H1 (cell line): ENCODE results near the gene GRM8.

Experiments used
- ATF2 ChIP-seq: IDR thresholded peaks from 2 replicates; pipeline ENCODE4 v1.6.1; 2012; ENCODE audit warnings: low read length, inconsistent platforms
- CREB1 ChIP-seq: IDR thresholded peaks from 2 replicates; pipeline ENCODE4 v1.6.1; 2012; ENCODE audit warnings: inconsistent platforms
- CTCF ChIP-seq, 3 experiments: IDR thresholded peaks; 1 replicate in 2 of 3; 2 replicates in 1 of 3; pipeline versions ENCODE4 v1.5.1 to v1.6.1; 2011; ENCODE audit warnings: low read length in 3 of 3, mild to moderate bottlenecking in 3 of 3, inconsistent platforms in 2 of 3, low read depth in 1 of 3, moderate library complexity in 1 of 3; ENCODE audit not compliant: insufficient read depth in 1 of 3; ENCODE audit errors: control extremely low read depth in 1 of 3
- EZH2 ChIP-seq: fragments of 200-600 bp; sonication (generic); IDR thresholded peaks from 2 replicates; pipeline ENCODE4 v1.7.1; 2012; ENCODE audit warnings: low read depth, mild to moderate bottlenecking, moderate library complexity, low read length, inconsistent platforms; ENCODE audit not compliant: severe bottlenecking
- GABPA ChIP-seq: IDR thresholded peaks from 2 replicates; pipeline ENCODE4 v1.6.1; 2011; ENCODE audit warnings: mild to moderate bottlenecking, low read length, moderate library complexity, borderline replicate concordance; ENCODE audit not compliant: insufficient read depth
- MAX ChIP-seq: IDR thresholded peaks from 2 replicates; pipeline ENCODE4 v1.6.1; 2012; ENCODE audit warnings: inconsistent platforms
- POLR2A ChIP-seq, 2 experiments: IDR thresholded peaks; 1 replicate in 1 of 2; 2 replicates in 1 of 2; pipeline ENCODE4 v1.6.1; 2011; ENCODE audit warnings: low read depth in 2 of 2, low read length in 2 of 2, mild to moderate bottlenecking in 2 of 2; ENCODE audit errors: control extremely low read depth in 1 of 2
- SP1 ChIP-seq: IDR thresholded peaks from 2 replicates; pipeline ENCODE4 v1.6.1; 2011; ENCODE audit warnings: low read depth, low read length
- SRF ChIP-seq: IDR thresholded peaks from 2 replicates; pipeline ENCODE4 v1.6.1; 2011; ENCODE audit warnings: mild to moderate bottlenecking, low read depth, low read length, moderate library complexity
- TEAD4 ChIP-seq: IDR thresholded peaks from 2 replicates; pipeline ENCODE4 v1.6.1; 2012; ENCODE audit warnings: low read depth, low read length, inconsistent platforms, mixed read lengths

GRCh38 chr7:126723966-126724544 is 528.7 kb downstream of the GRM8 start:
- TF ChIP-seq TEAD4 (no peak), GABPA (no peak), CTCF (IDR thresholded peaks at IDR 0.05; ENCODE audit: control extremely low read depth in 1 of 3, insufficient read depth in 1 of 3, low read depth in 1 of 3, low read length in 3 of 3) (no peak), POLR2A (IDR thresholded peaks at IDR 0.05; ENCODE audit: control extremely low read depth in 1 of 2, low read depth in 2 of 2, low read length in 2 of 2) (no peak), MAX (no peak), SRF (no peak), ATF2 (no peak), CREB1 (no peak), SP1 (no peak), EZH2 (no peak)
